Natural killer cell (primary cell): ENCODE measurements around the gene PROC. TPM values are rescaled to one million over a fixed set of nuclear protein-coding genes. Genes with fewer than 3 reads are reported as not detected.

ENCODE experiments used
- ATAC-seq, 3 donors: fragments of 150-1000 bp in 2 of 3; fragments of 200-7000 bp in 1 of 3; cut with Tn5 transposase; 1 replicate in 1 of 3; 2 replicates in 2 of 3; pipeline ENCODE4 v1.10.0; 2021; ENCODE audit warnings: mild to moderate bottlenecking in 2 of 3, moderate library complexity in 2 of 3
- DNase-seq, 2 donors: peaks; one replicate each; pipeline versions ENCODE4 v3.0.0 to v3.0.0-alpha.2; 2013 to 2021; ENCODE audit warnings: mixed read lengths in 1 of 2
- H3K27ac ChIP-seq: one replicate; pipeline ENCODE4 v1.5.1; 2013; ENCODE audit warnings: mild to moderate bottlenecking, low read length
- H3K27me3 ChIP-seq: one replicate; pipeline ENCODE4 v1.6.1; 2013; ENCODE audit warnings: low read length; ENCODE audit not compliant: control insufficient read depth, insufficient read depth
- H3K36me3 ChIP-seq: one replicate; pipeline ENCODE4 v1.6.1; 2013; ENCODE audit warnings: low read length; ENCODE audit not compliant: control insufficient read depth, insufficient read depth
- H3K4me1 ChIP-seq: one replicate; pipeline ENCODE4 v1.6.1; 2013; ENCODE audit warnings: low read length; ENCODE audit not compliant: control insufficient read depth, insufficient read depth
- H3K4me3 ChIP-seq: one replicate; pipeline ENCODE4 v1.5.1; 2013; ENCODE audit warnings: low read length
- H3K9me3 ChIP-seq: one replicate; pipeline ENCODE4 v1.6.1; 2013; ENCODE audit warnings: low read length; ENCODE audit not compliant: control insufficient read depth, insufficient read depth
- H3K27ac Mint-ChIP-seq, 2 donors: one replicate each; pipeline ENCODE4 v1.8.0; 2022; ENCODE audit warnings: mild to moderate bottlenecking in 2 of 2, mixed read lengths in 2 of 2, moderate library complexity in 1 of 2
- H3K27me3 Mint-ChIP-seq, 2 donors: one replicate each; pipeline ENCODE4 v1.8.0; 2022; ENCODE audit warnings: low read depth in 2 of 2, mixed read lengths in 2 of 2
- H3K36me3 Mint-ChIP-seq: one replicate; pipeline ENCODE4 v1.8.0; 2022; ENCODE audit warnings: mixed read lengths
- H3K4me1 Mint-ChIP-seq, 2 donors: one replicate each; pipeline ENCODE4 v1.8.0; 2022; ENCODE audit warnings: mixed read lengths in 2 of 2
- H3K4me3 Mint-ChIP-seq: one replicate; pipeline ENCODE4 v1.8.0; 2022; ENCODE audit warnings: mild to moderate bottlenecking, moderate library complexity, mixed read lengths
- H3K9me3 Mint-ChIP-seq, 2 donors: one replicate each; pipeline ENCODE4 v1.8.0; 2022; ENCODE audit warnings: mixed read lengths in 2 of 2
- WGBS: methylation state at CpG from one replicate; pipeline ENCODE4 v1.1.7; 2013; ENCODE audit warnings: missing lambda C conversion rate; ENCODE audit not compliant: insufficient coverage; 5-methylcytosine and 5-hydroxymethylcytosine counted together
- intact Hi-C: fragments of 100-400 bp; cut with micrococcal nuclease; formaldehyde crosslinking; loops from one replicate; pipeline ENCODE4 v1.14.2; 2022
- total RNA-seq, 4 donors: library from RNA; stranded (reverse); fragments of 120-200 nt in 1 of 4; gene quantifications; one replicate each; pipeline versions ENCODE4 v1.2.3 to v1.2.4, GENCODE V29; 2013 to 2022
- TF ChIP-seq, protein P1 (sequence below): fragments of 200-600 bp; IDR thresholded peaks from one replicate; pipeline ENCODE4 v1.8.0; 2022; ENCODE audit warnings: antibody characterized with exemption

Gene PROC
- total RNA-seq, 3 donors from 2014 or later (not counting 1 experiment from before 2014, with no cell fraction given): not detected

GRCh38 chr2:127428057-127428814, 10.0 kb downstream of the PROC start:
- Mint-ChIP-seq H3K36me3 (no peaks in the 10 kb centered on the region), H3K4me3 (no peak overlapping the region), H3K27ac (no peak overlapping the region), H3K4me1 (peaks cover 0 to 5% of the 10 kb centered on the region in 2 donors), H3K27me3 (peaks cover 8 to 20% of the 10 kb centered on the region in 2 donors), H3K9me3 (no peaks in the 10 kb centered on the region)
- H3K9me3 ChIP-seq: no peaks in the 10 kb centered on the region
- peaks cover 5% of the 10 kb centered on the region for H3K4me1 ChIP-seq
- H3K36me3 ChIP-seq: no peaks in the 10 kb centered on the region
- 95% methylated on average over 36 of the region's 36 CpGs for WGBS
- H3K4me3 ChIP-seq: no peak overlapping the region
- DNase-seq (no peak), ATAC-seq (no peak)
- no peaks in the 10 kb centered on the region for H3K27me3 ChIP-seq
- intact Hi-C loops: no loop called here
- no peak overlapping the region for H3K27ac ChIP-seq
- TF ChIP-seq, protein P1, sequence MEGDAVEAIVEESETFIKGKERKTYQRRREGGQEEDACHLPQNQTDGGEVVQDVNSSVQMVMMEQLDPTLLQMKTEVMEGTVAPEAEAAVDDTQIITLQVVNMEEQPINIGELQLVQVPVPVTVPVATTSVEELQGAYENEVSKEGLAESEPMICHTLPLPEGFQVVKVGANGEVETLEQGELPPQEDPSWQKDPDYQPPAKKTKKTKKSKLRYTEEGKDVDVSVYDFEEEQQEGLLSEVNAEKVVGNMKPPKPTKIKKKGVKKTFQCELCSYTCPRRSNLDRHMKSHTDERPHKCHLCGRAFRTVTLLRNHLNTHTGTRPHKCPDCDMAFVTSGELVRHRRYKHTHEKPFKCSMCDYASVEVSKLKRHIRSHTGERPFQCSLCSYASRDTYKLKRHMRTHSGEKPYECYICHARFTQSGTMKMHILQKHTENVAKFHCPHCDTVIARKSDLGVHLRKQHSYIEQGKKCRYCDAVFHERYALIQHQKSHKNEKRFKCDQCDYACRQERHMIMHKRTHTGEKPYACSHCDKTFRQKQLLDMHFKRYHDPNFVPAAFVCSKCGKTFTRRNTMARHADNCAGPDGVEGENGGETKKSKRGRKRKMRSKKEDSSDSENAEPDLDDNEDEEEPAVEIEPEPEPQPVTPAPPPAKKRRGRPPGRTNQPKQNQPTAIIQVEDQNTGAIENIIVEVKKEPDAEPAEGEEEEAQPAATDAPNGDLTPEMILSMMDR: no peak

- no peaks in the 10 kb centered on the region for H3K9me3 ChIP-seq
- Mint-ChIP-seq H3K27ac (no peak overlapping the region), H3K4me1 (peaks cover 0 to under 1% of the 10 kb centered on the region in 2 donors), H3K27me3 (peaks cover 6 to 16% of the 10 kb centered on the region in 2 donors), H3K9me3 (no peaks in the 10 kb centered on the region), H3K36me3 (no peaks in the 10 kb centered on the region), H3K4me3 (no peak overlapping the region)
- no peak overlapping the region for H3K4me3 ChIP-seq
- H3K36me3 ChIP-seq: no peaks in the 10 kb centered on the region
- no peaks in the 10 kb centered on the region for H3K4me1 ChIP-seq
- no peaks in the 10 kb centered on the region for H3K27me3 ChIP-seq
- DNase-seq: no peak
- intact Hi-C loops: no loop called here
- H3K27ac ChIP-seq: no peak overlapping the region
- TF ChIP-seq, protein P1: no peak
- WGBS: 95% methylated on average over 6 of the region's 6 CpGs
- ATAC-seq: no peak
These were observed 10.5 kb downstream of the PROC start for GRCh38 chr2:127428815-127429109.

- Histone ChIP-seq H3K4me3 (no peak overlapping the region), H3K36me3 (no peaks in the 10 kb centered on the region), H3K9me3 (no peaks in the 10 kb centered on the region), H3K27me3 (no peaks in the 10 kb centered on the region), H3K27ac (no peak overlapping the region), H3K4me1 (no peaks in the 10 kb centered on the region)
- 90% methylated on average over 4 of the region's 4 CpGs for WGBS
- H3K27ac Mint-ChIP-seq: no peak overlapping the region
- no peaks in the 10 kb centered on the region for H3K36me3 Mint-ChIP-seq
- TF ChIP-seq, protein P1: no peak
- no peaks in the 10 kb centered on the region for H3K4me1 Mint-ChIP-seq
- intact Hi-C loops: no loop called here
- H3K4me3 Mint-ChIP-seq: no peak overlapping the region
- ATAC-seq (no peak), DNase-seq (no peak)
- peaks cover under 1 to 10% of the 10 kb centered on the region in 2 donors for H3K27me3 Mint-ChIP-seq
- no peaks in the 10 kb centered on the region for H3K9me3 Mint-ChIP-seq
These were observed 11.1 kb downstream of the PROC start for GRCh38 chr2:127429291-127429690.
